NCI-H1694 treated with DMSO at 0.1 percent for 48 hours (cell line): ENCODE measurements around the gene DMD.
"Not testable (repeated sequence)": the region's sequence is repeated elsewhere in the genome, so short reads cannot be mapped to it uniquely, and the experiment has no call there.

Experiments used
- DNase-seq: peaks from one replicate; lab custom pipeline; 2025; lab: John Stamatoyannopoulos, UW

Gene DMD

DNA sequence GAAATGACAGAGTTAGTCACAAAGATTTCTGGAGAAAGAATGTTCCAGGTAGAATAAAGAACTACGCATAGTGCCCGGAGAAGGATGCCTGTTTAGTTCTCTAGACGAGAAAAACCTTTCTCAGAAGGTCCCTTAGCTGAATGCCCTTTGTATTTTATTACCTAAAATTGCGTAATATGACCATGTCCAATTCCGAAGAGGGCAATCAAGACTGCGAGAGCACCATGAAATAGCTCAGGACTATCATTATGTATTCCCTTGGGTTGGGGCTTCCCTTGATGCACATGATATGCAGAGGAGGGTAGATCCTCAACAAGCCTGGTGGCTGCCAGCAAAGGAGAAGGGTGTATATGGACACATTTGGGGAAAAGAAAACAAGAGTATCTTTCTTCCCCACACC lies 1781.4 kb downstream of the DMD start:
- DNase-seq: no peak

DNA sequence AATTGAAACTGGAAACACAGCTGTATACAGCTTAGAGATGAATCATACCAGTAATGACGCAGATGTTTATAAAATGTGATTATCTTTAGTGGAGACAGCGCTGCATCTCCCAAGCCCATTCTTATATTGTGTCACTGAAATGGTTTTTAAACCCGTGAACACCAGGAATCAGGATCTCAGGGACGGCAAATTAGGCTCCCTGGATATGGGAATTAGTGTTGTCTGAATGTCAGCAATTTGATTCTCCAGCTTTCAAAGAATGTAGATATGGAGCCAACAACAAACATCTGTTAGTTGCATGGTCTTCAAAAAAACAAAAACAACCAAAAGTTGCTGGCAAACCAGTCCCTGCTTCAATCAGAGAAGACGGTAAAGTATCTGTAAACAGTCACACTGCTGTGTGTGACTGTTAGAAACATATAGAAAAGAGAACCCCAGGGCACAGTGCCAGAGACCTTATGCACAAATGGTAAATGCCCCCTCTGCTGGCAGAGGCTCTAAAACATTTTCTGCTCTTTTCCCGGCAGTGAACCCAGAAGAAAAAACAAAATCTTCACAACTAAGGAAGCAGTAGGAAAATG lies 1787.7 kb downstream of the DMD start:
- no peak for DNase-seq

DNA sequence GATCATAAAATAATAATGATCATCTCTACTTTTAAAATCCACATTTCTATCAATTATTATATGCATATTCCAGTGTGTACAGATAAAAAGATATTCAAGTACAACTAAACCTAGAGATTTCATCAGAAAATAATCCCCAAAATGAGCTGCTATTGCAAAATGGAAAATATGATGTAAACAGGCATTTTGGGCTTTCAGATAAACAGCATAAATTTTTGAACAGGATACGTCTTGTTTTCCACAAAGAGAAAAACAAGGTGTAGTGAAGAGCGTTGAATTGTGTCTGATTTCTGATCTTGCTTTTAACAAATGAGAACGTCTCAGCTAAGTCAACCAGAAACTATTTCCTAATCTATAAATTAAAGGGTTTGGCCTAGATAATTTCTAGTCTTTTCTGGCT lies 1789.9 kb downstream of the DMD start:
- no peak for DNase-seq

DNA sequence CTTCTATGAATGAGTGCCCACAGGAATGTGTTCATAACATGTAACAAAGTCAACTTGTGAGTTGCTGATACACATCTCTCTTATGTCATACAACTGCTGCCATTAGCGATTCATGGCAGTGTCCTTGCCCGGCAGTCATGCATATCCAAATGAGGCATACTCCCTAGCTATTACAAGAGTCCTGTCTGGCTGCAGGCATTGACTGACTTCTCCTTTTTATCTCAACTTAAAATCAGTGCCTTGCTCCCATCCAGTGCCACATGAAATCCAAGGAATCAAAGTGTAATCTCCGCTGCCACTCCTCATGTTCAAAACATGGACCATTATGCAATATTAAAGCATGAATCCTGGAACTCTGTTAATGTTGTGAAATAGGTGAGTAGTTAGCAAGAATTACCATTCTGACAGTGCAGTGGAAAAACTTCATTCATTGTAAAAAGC lies 1790.6 kb downstream of the DMD start:
- no peak for DNase-seq

DNA sequence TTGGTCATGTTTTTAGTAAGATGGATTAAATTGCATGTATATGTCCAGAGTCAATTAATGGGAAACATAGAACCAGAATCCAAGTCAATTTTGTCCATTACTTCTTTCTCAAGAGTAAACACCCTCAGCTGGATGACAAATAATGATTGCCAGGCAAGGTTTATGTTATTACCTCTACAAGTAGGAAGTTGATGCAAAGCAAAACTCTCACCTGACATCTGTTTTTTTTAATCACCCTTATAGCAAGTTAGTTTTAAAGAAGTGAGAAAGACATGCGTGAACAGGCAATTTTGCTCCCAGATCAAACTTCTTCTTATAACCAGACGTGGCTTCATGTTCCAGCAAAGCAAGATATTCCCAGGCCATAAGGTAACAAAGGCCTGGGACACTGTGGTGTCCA lies 1791.0 kb downstream of the DMD start:
- no peak for DNase-seq

DNA sequence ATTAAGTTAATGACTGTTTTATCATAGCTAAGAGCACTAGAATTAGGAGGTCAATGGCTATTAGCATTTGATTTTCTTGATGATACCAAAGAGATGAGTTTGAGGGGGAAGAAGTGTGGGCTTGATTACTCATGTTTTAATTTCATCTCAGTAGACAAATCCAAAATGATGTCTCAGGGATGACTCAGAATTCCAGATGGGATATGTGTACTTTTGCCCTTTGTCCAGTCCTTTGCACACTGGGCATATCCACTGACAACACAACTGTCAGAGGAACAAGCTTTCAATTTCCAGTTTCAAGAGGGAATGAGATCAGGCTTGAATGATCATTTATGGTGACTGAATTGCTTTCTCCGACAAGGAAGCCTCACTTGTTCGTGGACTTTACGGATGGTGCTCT lies 1814.2 kb downstream of the DMD start:
- no peak for DNase-seq

DNA sequence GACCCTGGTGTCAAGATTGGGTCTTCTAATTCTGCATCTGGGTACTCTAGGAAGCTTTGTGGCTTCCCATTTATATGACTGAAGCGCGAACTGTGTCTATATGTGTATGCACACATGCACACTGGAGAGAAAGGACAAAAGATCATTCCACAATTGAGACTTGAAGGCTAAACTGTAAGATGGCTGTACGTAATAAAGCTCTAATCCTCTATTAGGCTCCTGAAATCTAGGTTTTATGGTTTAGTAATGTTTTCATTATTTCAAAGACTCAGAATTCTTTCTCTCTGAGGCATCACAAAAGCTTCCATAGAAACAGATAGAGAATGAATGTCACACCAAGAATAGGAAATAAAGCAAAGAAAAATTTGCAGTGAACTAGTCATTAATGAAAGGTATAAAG lies 1818.8 kb downstream of the DMD start:
- no peak for DNase-seq

DNA sequence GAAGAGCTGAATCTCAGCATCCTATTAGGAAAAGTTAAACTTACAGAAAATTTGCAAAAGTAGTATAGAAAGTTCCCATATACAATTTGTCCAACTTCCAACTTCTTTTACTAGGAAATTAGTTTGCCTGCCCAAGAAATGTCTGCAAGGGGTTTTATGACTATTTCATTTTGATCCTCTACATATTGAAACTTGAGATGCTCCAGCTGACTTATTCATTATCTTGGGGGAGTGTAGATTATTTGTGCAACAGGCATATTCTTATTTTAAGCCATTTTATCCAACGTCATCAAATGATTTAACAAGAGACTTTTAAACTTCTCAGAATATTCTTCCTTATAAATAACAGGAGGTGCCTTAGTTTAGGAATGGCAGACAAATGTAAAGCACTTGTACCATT lies 1822.4 kb downstream of the DMD start:
- DNase-seq: no peak

DNA sequence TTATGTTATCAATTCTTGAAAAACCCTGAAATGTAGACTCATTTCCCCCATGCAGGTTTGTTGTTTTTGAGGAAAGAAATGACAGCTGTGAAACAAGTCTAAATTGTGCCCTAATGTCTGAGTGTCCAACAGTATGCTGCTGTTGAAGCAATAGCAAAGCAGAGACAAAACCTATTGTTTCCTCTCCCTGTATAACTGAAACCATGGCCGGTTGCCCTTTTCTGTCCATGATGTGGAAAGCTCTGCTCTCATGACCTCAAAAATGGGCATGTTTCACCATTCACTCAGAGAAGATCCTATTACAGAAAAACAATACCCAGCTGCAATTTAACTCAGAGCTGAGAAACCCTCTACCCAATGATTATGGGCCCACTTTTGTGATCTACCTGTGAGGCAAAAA lies 1826.9 kb downstream of the DMD start:
- DNase-seq: no peak

DNA sequence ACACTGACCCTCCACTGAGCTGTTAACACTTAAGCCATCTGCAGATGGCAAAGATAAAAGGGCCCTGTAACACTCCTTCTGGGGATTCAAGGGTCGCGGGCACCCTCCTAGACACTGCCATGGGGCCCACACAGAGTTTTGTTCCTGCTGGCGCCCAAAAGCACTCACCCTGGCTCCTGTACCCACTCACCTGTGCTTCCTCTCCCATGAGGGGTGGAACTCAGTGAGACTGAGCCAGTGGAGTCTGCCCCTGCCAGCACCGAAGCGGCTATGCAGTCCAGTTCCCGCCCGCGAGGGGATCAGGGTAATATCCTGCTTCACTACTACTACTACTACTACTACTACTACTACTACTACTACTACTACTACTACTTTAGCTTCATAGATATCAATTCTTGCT lies 1827.4 kb downstream of the DMD start:
- no peak for DNase-seq

DNA sequence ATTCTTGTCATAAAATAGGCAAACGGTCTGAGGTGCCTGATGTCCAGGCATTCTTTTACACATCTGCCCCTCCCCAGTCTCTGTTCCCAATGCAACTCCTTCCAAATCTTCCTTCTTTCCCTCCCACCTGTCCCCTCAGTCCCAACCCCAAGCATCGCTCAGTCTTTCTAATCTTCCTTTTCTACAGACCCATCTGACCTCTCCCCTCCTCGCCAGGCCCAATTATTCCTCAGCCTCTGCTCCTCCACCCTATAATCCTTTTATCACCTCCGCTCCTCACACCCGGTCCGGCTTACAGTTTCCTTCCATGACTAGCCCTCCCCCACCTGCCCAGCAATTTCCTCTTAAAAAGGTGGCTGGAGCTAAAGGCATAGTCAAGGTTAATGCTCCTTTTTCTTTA lies 1832.4 kb downstream of the DMD start:
- DNase-seq: not testable (repeated sequence)

DNA sequence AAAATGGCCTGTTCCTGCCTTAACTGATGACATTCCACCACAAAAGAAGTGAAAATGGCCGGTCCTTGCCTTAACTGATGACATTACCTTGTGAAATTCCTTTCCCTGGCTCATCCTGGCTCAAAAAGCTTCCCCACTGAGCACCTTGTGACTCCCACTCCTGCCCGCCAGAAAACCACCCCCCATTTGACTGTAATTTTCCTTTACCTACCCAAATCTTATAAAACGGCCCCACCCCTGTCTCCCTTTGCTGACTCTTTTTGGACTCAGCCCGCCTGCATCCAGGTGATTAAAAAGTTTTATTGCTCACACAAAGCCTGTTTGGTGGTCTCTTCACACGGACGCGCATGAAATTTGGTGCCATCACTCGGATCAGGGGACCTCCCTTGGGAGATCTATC lies 1833.5 kb downstream of the DMD start:
- not testable (repeated sequence) for DNase-seq

DNA sequence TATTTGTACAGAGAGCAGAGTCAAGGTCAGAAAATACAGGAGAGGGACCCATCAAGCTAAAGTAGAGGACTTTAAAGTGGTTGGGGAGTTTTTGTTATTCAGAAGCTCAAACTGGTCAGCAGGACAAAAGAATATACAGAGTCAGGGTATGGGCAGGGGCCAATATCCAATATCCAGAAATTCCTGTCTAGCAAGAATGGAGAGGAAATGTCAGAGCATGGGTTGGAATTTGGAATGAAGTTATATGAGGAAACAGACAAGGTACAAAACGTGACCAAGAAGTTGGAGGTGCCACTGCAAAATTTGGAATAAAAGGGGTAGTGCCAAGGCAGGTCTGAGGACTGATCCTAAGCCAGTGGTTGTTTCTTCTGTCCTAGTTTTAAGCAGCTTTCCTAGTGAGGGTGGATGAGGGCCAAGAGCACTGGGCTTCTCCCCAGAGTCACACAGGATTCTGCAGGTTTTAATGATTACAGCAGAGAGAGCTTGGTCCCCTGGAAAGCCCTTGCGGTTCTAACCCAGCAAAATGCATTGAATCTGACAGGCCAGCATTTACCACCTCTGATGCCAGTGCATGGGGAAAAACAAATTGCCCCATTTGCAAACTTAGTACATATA lies 1834.8 kb downstream of the DMD start:
- DNase-seq: no peak

DNA sequence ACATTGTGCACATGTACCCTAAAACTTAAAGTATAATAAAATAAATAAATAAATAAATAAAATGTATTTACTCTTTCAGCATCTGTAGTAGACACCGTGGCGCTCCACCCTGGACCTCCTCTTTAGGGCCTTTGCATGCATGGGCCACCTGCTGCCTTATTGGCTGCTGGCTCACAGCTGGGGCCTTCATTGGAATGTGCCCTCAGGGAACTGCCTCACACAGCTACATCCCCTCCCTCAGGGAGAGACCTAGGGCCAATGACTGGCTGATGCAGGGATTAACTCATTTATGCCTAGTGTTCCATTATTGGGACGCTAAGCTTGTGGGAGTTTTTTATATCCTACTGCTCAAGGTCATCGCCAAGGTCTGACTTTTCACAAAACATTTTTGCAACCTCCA lies 1836.6 kb downstream of the DMD start:
- DNase-seq: no peak

DNA sequence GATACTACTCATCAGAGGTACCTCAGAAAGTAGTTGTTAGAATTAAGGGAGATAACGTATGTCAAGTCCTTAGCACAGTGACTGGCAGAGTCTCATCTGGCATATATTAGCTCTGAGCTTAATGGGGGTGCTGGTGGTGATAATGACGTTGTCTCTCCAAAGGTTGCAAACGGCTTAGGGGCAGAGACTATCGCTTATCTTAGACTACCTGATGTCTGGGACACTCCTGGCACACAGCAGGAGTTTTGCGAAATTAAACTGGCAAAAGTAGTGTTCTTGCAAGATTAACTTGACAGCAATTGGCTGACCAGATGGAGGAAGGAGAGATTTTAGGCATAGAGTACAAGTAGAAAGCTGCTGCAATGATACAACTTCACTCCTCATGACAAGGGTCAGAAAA lies 1839.4 kb downstream of the DMD start:
- DNase-seq: no peak

DNA sequence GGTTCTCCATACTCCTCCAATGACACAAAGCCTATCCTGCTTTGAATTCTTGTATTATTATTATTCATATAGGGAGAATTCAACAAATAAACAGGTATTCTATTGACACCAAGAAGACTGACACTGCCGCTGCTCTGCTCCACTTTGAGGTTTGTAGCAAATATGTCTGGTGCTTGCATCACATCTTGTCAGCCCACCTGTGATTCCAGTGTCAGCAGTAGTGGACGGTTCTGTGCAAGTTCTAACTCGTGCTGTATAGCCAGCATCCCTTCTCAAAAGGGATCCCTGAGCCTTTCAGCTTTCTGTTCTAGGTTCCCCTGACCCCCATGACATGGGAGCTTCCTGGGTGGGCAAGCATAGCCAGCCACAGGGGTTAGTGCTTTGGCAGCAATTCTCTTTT lies 1843.5 kb downstream of the DMD start:
- DNase-seq: no peak

DNA sequence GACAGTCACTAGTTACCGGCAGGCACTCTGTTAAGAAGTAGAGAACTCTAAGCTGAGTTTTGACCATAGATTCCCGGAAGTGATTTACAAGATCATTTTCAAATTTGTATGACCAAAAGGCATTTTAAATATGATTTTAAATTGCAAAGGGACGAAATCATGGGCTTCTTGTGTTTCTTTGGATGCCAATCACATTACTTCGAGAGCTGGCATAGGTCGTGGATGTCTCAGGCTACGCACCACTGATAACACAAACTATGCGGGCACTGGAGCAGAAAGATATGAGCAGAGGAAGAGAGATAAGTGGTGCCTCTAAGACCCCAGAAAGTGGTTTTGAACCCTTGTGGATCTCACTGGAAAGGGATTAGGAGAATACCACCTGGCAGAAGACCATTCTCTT lies 1845.3 kb downstream of the DMD start:
- no peak for DNase-seq

DNA sequence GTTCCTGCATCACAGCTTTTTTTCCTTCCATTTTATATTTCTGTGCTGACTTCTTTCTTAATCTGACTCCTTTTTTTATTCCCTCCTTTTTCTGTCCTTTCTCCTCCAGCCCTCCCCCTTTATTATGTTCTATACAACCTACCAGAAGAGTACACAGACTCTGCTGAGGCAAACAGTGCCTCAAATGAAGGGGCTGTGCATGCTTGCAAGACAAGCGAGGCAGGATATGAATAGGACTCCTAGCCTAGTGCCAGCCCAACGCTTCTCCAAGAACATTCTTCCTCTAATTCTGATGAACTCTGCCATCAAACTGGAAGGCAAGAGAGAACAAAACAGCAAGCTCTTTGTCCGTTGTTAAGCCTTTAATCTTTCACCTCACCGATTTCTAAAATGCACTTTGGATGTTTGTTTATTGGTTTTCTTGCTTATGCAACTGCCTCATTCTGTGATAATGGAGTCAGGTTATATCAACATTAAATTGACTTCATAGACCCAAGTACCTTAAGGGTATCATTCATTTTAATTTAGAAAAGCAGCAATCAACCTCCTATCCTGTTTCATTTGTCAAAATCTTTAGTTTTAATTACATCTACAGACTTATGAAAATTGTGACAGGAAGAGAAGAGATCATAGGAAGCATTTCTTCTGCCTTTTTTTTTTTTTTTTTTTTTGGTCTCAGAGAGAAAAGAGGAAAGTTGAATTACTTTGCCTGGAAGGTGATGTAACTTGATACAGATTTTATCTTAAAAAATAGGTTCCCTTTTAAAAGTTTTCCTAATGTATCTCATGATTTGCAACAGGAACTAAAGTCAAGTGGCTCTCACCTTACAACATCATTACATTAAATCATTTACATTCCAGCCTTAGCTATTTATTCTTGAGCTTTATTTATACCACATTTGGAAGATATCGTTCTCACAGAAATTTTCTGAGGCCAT lies 1854.8 kb downstream of the DMD start:
- DNase-seq: no peak

DNA sequence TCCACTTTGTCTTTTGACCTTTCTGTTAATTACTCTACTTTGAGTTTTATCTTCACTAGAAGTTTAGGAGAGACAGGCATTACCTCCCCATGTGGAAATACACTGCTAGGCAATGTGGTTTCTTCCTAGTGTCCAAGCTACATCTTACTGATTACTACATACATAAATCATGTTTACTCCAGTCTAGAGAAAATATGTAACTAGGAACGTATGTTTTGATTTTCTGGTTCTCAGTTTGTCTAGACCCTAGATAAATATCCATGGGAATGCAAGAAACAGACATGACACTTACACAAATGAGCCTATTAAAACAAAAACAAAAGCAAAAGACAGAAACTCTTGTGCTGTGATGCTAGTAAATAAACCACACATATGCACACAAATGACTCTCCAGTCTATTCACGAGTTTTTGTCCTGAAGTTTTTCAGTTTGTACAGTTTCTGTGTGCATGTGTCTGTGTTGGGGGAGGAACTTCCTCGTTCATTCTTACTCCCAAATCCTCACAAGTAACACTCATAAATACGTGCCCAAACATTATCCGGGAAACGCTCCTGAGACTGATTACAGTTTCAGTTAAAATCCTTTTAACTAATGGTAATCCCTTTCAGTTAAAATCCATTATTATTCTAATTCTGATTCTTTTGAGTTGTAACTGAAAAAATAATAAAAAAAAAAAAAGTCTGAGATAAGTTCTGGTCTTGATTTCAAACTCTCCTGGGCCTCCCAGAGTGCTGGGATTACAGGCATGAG lies 1856.0 kb downstream of the DMD start:
- DNase-seq: no peak

DNA sequence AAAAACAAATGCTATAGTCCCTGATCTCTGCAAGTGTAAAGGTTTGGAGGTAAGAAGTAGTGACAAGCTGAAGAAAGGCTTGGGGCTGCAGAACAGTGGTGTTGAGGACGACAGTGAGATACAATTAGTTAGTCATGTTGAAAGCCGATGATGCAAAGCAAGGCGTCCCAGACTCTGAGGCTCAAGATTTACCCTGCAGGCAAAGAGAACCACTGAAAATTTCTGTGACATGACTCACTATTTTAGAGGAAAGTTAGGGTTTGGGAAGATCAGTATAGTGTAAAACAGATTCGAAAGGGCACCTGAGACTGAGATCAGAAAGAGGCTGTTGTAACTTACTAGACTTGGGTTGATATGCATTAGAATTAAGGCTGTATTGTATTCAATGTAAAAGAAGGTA lies 1858.3 kb downstream of the DMD start:
- no peak for DNase-seq

DNA sequence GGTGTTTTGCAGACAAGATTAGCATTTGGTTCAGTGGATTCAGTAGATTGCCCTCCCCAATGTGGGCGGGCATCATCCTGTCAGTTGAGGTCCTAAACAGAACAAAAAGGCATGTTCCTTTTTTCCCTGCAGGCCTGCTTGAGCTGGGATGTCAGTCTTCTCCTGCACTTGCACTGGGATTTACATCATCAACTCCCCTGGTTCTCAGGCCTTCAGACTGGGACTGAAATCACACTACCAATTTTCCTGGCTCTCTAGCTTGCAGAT lies 1860.6 kb downstream of the DMD start:
- no peak for DNase-seq

DNA sequence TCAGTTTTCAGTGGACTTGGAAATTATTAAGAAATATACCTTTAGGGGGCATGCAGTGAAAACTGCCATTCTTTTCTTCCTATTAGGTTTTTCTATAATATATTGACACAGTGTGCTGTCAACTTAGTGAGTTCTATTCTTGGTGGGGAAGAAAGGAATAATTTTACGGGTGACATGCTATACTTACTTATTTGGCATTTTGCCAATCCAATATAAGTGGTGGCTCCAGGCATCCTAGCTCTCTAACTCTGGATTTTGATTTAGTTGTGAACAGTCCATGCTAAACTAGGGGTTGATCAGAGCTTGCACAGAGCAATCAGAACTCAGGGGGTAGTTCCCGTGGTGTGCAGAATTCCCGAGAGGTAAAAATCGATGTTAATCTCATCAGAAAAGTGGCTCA lies 1861.8 kb downstream of the DMD start:
- no peak for DNase-seq

DNA sequence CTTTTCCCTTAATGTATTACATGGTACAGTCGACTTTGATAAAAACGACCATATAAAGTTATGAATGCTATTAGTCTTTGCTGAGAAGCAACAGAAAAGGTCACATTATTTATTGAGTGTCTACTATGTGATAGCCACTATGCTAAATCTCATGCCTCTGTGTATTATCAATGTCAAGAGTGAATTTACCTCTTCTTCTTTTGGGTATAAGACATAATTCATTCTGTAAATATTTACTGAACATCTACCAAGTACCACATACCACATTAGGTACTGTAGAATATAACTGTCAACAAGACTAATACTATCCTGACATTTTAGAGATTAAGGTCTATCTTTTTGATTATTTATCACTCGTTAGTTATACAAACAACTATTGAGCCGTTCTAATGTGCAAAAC lies 1870.8 kb downstream of the DMD start:
- DNase-seq: no peak
